ENCODE results near the gene ADCY2. TPM values are rescaled to one million over a fixed set of nuclear protein-coding genes. Genes with fewer than 3 reads are reported as not detected.

The ADCY2 gene
- total RNA-seq: 1 to 10 TPM in 1 of 4 donors, under 1 TPM in 2, not detected in 1; 0.19 to 2.7 (median 0.59) TPM

DNA sequence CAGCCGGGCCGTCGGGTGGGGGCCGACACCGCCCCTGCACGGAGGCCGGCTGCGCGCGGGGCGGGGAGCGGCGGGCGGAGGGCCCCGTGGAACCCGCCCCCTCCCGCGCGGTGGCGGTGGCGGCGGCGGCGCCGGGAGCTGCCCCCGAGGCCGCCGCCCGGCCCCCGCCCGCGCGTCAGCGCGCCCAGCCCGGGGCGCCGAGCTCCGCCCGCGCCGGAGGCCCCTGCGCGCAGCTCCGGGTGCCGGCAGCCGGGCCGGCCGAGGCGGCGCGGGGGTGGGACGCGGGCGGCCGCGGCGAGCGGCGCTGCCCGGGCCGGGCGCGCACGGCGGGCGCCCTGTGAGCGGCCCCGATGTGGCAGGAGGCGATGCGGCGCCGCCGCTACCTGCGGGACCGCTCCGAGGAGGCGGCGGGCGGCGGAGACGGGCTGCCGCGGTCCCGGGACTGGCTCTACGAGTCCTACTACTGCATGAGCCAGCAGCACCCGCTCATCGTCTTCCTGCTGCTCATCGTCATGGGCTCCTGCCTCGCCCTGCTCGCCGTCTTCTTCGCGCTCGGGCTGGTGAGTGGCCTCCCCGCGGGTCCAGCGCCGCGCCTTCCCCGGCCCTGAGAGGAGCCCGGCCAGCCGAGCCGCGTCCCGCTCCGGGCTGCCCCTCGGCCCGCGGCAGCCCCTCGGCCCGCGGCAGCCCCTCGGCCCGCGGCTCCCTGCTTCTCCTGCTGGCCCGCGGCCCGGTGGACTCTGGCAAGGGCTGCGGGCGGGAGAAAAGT lies at the start of gene ADCY2:
Gene ADCY2, plus strand, starts transcription at position 192 of the 766 bp plus-strand sequence. Its CDS starts 159 bp downstream, at position 351.
- Histone ChIP-seq H3K36me3 (no peaks in the 10 kb centered on the region), H3K27me3 (peaks cover 0 to 52% (median 5%) of the 10 kb centered on the region in 4 donors), H3K9me3 (no peaks in the 10 kb centered on the region), H3K4me1 (peaks cover 0 to 21% (median 6%) of the 10 kb centered on the region in 3 donors), H3K4me3 (peak within 1 kb of the TSS; percentile 36 to 73 (median 50)), H3K27ac (peak within 1 kb of the TSS in 3 of 4 donors; percentile 35 to 73 (median 66))
- DNase-seq: no peak
- 9% methylated on average over 4 of the region's 121 CpGs; no CpG with 5 or more reads in 1 of the 2 donors for WGBS, 2 donors
- TF ChIP-seq, protein P1, sequence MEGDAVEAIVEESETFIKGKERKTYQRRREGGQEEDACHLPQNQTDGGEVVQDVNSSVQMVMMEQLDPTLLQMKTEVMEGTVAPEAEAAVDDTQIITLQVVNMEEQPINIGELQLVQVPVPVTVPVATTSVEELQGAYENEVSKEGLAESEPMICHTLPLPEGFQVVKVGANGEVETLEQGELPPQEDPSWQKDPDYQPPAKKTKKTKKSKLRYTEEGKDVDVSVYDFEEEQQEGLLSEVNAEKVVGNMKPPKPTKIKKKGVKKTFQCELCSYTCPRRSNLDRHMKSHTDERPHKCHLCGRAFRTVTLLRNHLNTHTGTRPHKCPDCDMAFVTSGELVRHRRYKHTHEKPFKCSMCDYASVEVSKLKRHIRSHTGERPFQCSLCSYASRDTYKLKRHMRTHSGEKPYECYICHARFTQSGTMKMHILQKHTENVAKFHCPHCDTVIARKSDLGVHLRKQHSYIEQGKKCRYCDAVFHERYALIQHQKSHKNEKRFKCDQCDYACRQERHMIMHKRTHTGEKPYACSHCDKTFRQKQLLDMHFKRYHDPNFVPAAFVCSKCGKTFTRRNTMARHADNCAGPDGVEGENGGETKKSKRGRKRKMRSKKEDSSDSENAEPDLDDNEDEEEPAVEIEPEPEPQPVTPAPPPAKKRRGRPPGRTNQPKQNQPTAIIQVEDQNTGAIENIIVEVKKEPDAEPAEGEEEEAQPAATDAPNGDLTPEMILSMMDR (IDR thresholded peaks at IDR 0.05): no peak
- no peak for TF ChIP-seq POLR2A (IDR thresholded peaks at IDR 0.05)
- intact Hi-C loops (cut with DNase I): no loop called here

DNA sequence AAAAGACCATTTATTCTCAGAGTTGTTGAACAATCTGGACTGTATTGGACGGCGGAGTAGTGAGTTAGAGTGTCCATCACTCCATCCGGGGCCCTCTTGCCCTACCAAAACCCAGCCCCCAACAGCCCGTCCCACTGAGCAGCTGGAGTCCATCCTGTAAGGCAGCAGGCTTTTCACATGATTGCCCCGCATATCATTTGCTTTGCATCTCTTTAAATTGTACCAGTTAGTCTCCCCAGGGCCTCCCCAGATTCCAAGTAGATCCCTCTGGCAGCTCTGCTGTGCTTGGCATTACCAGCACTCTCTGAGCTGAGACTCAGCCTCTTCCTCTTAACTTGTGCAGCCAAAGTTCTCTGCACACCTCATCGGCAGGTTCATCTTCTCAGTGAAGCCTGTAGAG lies 48.6 kb upstream of the ADCY2 start:
- DNase-seq: no peak
- Histone ChIP-seq H3K27ac (no peak overlapping the region), H3K36me3 (no peaks in the 10 kb centered on the region), H3K4me1 (no peaks in the 10 kb centered on the region), H3K27me3 (no peaks in the 10 kb centered on the region), H3K9me3 (no peaks in the 10 kb centered on the region), H3K4me3 (no peak overlapping the region)
- WGBS, 2 donors: 60 to 72% methylated on average over 6 of the region's 6 CpGs
- intact Hi-C loops (cut with DNase I): no loop called here
- TF ChIP-seq POLR2A (IDR thresholded peaks at IDR 0.05): no peak
- TF ChIP-seq, protein P1 (IDR thresholded peaks at IDR 0.05): no peak

DNA sequence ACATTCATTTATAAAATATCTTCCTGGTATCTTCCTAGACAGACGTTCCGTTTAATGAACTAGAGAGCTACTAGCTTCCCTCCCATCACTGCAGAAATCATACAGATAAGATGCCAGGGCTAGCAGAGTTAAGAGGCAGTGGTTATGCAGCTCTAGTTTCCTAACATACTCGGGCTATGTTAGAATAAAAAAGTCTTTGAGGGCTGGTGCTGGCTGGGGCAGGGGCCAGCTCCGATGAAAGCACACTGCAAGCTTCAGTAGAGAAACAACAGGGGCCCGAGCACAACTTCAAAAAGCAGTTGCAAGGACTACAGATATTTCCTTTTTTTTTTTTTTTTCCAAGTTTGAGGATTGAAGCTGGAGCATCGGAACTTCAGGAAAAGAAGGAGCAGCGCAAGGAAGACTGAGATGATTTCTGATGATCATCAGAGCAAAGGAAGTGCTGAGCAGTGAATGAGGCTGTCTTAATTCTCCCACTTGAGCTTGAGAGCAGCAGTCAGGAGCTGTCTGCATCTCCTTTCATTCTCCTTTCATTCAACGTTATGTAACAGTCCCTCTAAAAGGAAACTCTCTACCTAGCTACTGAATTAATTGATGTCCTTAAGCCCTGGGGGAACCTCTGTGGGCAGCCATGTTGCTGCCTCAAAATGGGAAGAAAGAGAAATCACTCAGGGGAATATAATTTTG lies 47.6 kb upstream of the ADCY2 start:
- 48 to 53% methylated on average over 8 of the region's 8 CpGs for WGBS, 2 donors
- TF ChIP-seq, protein P1 (IDR thresholded peaks at IDR 0.05): no peak
- TF ChIP-seq POLR2A (IDR thresholded peaks at IDR 0.05): no peak
- DNase-seq: no peak
- H3K4me1 ChIP-seq: no peaks in the 10 kb centered on the region
- H3K36me3 ChIP-seq: no peaks in the 10 kb centered on the region
- H3K27ac ChIP-seq: no peak overlapping the region
- intact Hi-C loops (cut with DNase I): no loop called here
- no peaks in the 10 kb centered on the region for H3K9me3 ChIP-seq
- no peak overlapping the region for H3K4me3 ChIP-seq
- no peaks in the 10 kb centered on the region for H3K27me3 ChIP-seq

DNA sequence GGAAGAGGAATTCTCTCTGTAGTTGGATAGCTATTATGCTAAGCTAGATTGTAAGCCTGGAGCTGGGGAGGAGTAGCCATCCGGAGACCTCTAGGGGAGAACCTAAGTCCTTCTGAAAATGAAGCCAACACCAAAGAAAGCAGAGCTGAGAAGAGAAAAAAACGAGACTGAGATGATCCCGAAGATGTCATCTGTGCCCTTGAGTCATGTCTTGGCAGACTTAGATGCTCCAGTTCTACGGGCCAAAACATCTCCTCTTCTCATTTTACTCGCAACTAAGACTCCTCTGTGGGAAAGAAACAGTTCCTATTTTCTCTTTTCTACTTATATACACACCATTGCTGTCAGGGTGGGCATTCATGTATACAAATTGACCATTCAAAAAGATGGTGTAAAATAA lies 34.3 kb upstream of the ADCY2 start:
- Histone ChIP-seq H3K9me3 (no peaks in the 10 kb centered on the region), H3K27me3 (no peaks in the 10 kb centered on the region), H3K27ac (no peak overlapping the region), H3K4me3 (no peak overlapping the region), H3K4me1 (no peaks in the 10 kb centered on the region), H3K36me3 (no peaks in the 10 kb centered on the region)
- no peak for TF ChIP-seq POLR2A (IDR thresholded peaks at IDR 0.05)
- TF ChIP-seq, protein P1 (IDR thresholded peaks at IDR 0.05): no peak
- DNase-seq: no peak
- intact Hi-C loops (cut with DNase I): no loop called here
- WGBS, 2 donors: 44 to 58% methylated on average over 5 of the region's 5 CpGs

DNA sequence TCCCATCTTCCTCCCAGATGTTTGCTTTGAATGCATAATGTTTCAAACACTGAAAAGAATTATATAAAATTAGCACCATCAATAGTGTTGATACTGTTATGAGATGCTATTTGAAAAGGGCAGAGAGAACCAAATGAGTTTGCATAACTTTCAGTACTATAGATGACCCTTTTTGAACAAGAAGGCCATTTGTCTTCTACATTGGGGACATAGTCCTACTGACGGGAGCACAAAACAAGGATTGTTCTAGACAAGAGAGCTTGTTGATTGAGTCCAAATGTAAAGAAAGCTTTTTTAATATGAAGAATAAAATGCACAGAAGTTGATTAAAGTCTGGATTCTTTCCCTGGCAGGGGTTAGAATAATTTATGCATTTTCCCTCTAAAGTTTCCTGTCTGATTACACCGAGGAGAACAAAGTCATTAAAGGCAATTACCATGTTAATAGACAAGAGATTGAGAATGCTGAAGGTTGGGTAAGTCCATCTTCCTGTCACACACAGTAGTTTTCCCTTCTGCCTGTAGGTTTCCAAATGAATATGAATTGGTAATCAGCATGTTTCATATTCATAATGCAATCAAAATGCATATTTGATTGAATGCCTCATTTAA lies 32.8 kb upstream of the ADCY2 start:
- Histone ChIP-seq H3K4me1 (no peaks in the 10 kb centered on the region), H3K36me3 (no peaks in the 10 kb centered on the region), H3K4me3 (no peak overlapping the region), H3K27me3 (no peaks in the 10 kb centered on the region), H3K27ac (no peak overlapping the region), H3K9me3 (no peaks in the 10 kb centered on the region)
- 27 to 55% methylated on average over 2 of the region's 2 CpGs for WGBS, 2 donors
- no peak for DNase-seq
- TF ChIP-seq POLR2A (IDR thresholded peaks at IDR 0.05): no peak
- TF ChIP-seq, protein P1 (IDR thresholded peaks at IDR 0.05): no peak
- intact Hi-C loops (cut with DNase I): no loop called here

Data from esophagus squamous epithelium (tissue), 5 donors.